Prostate gland (tissue), 2 donors: Measurements from ENCODE around the gene APBA2. TPM values are rescaled to one million over a fixed set of nuclear protein-coding genes. Genes with fewer than 3 reads are reported as not detected.

Experiments
- DNase-seq: peaks from one replicate; pipeline ENCODE4 v3.0.0-alpha.2; 2019; ENCODE audit warnings: low spot score
- H3K27ac ChIP-seq, 2 donors: fragments of 200-600 bp; sonication (generic); 2 replicates each; pipeline ENCODE4 v1.5.1; 2017 to 2019
- H3K27me3 ChIP-seq: fragments of 200-600 bp; sonication (generic); replicated peaks from 2 replicates; pipeline ENCODE4 v1.5.1; 2019; ENCODE audit not compliant: insufficient read depth
- H3K36me3 ChIP-seq, 2 donors: fragments of 200-600 bp; sonication (generic); 1 replicate in 1 of 2; 2 replicates in 1 of 2; pipeline versions ENCODE4 v1.5.1 to v1.8.1; 2017 to 2019
- H3K4me1 ChIP-seq: fragments of 200-600 bp; sonication (generic); replicated peaks from 2 replicates; pipeline ENCODE4 v1.5.1; 2019
- H3K4me3 ChIP-seq, 2 donors: fragments of 200-600 bp; sonication (generic); 2 replicates each; pipeline ENCODE4 v1.5.1; 2017 to 2019
- H3K9me3 ChIP-seq: fragments of 200-600 bp; sonication (generic); 2 replicates; pipeline ENCODE4 v1.5.1; 2017
- POLR2A ChIP-seq: fragments of 450-650 bp; IDR thresholded peaks from one replicate; pipeline ENCODE4 v1.6.1; 2016; ENCODE audit warnings: antibody characterized with exemption, mild to moderate bottlenecking
- POLR2AphosphoS5 ChIP-seq: sonication (generic); formaldehyde crosslinking; IDR thresholded peaks from one replicate; pipeline ENCODE4 v1.6.1; 2017; ENCODE audit warnings: antibody characterized with exemption
- WGBS: methylation state at CpG from one replicate; pipeline ENCODE4 v1.1.5; 2018; 5-methylcytosine and 5-hydroxymethylcytosine counted together
- intact Hi-C: fragments of 100-400 bp; cut with DNase I; formaldehyde crosslinking; loops from one replicate; pipeline ENCODE4 v1.14.2; 2022
- total RNA-seq, 2 donors: library from RNA; depleted of rRNA; stranded (reverse); fragments of >200 nt; gene quantifications; one replicate each; pipeline ENCODE4 v1.1.0, GENCODE V29; 2016
- TF ChIP-seq, protein P1 (sequence below), 4 experiments: fragments of 200-600 bp in 2 of 4; fragments of 450-650 bp in 2 of 4; sonication (generic) in 2 of 4; IDR thresholded peaks; 1 replicate in 3 of 4; 2 replicates in 1 of 4; pipeline ENCODE4 v1.5.1; 2016 to 2019; ENCODE audit warnings: antibody characterized with exemption in 4 of 4, mild to moderate bottlenecking in 2 of 4, moderate library complexity in 2 of 4

APBA2 gene
- total RNA-seq, 2 donors from 2014 or later, result 2.6 to 25.3 TPM

- H3K27me3 ChIP-seq, result no peaks in the 10 kb centered on the region
- H3K4me1 ChIP-seq, result peaks cover 4% of the 10 kb centered on the region
- H3K27ac ChIP-seq, result no peak overlapping the region
- H3K9me3 ChIP-seq, result no peaks in the 10 kb centered on the region
- intact Hi-C loops, result no loop called here
- TF ChIP-seq, protein P1, sequence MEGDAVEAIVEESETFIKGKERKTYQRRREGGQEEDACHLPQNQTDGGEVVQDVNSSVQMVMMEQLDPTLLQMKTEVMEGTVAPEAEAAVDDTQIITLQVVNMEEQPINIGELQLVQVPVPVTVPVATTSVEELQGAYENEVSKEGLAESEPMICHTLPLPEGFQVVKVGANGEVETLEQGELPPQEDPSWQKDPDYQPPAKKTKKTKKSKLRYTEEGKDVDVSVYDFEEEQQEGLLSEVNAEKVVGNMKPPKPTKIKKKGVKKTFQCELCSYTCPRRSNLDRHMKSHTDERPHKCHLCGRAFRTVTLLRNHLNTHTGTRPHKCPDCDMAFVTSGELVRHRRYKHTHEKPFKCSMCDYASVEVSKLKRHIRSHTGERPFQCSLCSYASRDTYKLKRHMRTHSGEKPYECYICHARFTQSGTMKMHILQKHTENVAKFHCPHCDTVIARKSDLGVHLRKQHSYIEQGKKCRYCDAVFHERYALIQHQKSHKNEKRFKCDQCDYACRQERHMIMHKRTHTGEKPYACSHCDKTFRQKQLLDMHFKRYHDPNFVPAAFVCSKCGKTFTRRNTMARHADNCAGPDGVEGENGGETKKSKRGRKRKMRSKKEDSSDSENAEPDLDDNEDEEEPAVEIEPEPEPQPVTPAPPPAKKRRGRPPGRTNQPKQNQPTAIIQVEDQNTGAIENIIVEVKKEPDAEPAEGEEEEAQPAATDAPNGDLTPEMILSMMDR (IDR thresholded peaks at IDR 0.05), result no peak
- TF ChIP-seq POLR2AphosphoS5, result no peak
- TF ChIP-seq POLR2A, result no peak
- 58% methylated on average over 5 of the region's 5 CpGs for WGBS
- H3K36me3 ChIP-seq, result no peaks in the 10 kb centered on the region
- H3K4me3 ChIP-seq, result no peak overlapping the region
- DNase-seq, result no peak
These were observed 200.2 kb downstream of the APBA2 start for GRCh38 chr15:29086001-29086400.

- no peak overlapping the region for H3K4me3 ChIP-seq
- intact Hi-C loops, result no loop called here
- DNase-seq, result no peak
- WGBS, result 98% methylated on average over 2 of the region's 2 CpGs
- H3K9me3 ChIP-seq, result no peaks in the 10 kb centered on the region
- no peaks in the 10 kb centered on the region for H3K27me3 ChIP-seq
- no peak overlapping the region for H3K27ac ChIP-seq
- TF ChIP-seq POLR2A, result no peak
- TF ChIP-seq POLR2AphosphoS5, result no peak
- TF ChIP-seq, protein P1 (IDR thresholded peaks at IDR 0.05), result no peak
- peaks cover 4% of the 10 kb centered on the region for H3K4me1 ChIP-seq
- no peaks in the 10 kb centered on the region for H3K36me3 ChIP-seq
These were observed 201.1 kb downstream of the APBA2 start for GRCh38 chr15:29086891-29087290.

DNA sequence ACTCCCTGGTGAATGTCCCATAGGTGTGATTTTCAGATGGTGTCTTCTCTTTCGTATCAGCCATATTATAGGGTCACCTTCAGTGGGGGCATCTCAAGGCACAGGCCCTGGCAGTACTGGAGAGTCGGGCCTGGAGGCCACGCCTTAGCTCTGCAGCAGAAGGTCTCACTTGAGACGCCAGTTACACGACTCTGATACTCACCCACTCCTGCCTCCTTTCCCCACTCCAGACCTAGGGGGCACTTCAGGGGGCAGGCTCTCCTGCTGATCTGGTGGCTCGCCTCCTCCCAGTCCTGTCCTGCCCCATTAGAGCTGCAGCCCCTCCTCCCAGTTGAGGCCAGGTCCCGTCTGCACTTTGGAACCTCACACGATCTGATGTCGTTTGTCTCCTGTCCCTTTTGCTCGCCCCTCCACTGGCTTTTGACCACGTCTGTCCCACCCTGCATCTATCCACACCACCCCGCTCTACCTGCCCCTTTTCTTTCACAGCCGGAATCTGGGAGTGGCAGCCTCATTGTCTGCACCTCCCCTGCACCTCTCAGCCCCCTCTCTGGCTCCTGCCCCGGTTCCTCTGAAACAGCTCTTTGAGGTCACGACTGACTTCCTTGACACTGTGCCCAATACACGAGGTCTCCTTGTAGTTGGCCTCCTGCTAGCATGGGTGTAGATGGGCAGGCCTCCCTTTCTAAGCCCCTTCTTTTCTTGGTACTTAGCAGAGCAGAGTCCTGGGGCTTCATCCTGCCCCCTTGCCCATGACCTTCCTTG, 201.9 kb downstream of the APBA2 start:
- no peaks in the 10 kb centered on the region for H3K9me3 ChIP-seq

GRCh38 chr15:29088666-29089065, 202.9 kb downstream of the APBA2 start:
- H3K4me1 ChIP-seq, result peaks cover under 1% of the 10 kb centered on the region
- intact Hi-C loops, result no loop called here
- H3K27ac ChIP-seq, result no peak overlapping the region
- no peak for DNase-seq
- 99% methylated on average over 5 of the region's 5 CpGs for WGBS
- no peaks in the 10 kb centered on the region for H3K9me3 ChIP-seq
- H3K36me3 ChIP-seq, result no peaks in the 10 kb centered on the region
- H3K27me3 ChIP-seq, result no peaks in the 10 kb centered on the region
- H3K4me3 ChIP-seq, result no peak overlapping the region
- no peak for TF ChIP-seq POLR2A
- TF ChIP-seq, protein P1 (IDR thresholded peaks at IDR 0.05), result no peak
- no peak for TF ChIP-seq POLR2AphosphoS5

More for the DNA sequence above, 201.9 kb downstream of the APBA2 start:
- no peak overlapping the region for H3K27ac ChIP-seq
- DNase-seq, result no peak
- no peaks in the 10 kb centered on the region for H3K36me3 ChIP-seq
- 81% methylated on average over 16 of the region's 16 CpGs for WGBS
- intact Hi-C loops, result no loop called here
- no peaks in the 10 kb centered on the region for H3K27me3 ChIP-seq
- H3K4me1 ChIP-seq, result peaks cover 4% of the 10 kb centered on the region
- TF ChIP-seq POLR2A (no peak), POLR2AphosphoS5 (no peak)
- TF ChIP-seq, protein P1 (IDR thresholded peaks at IDR 0.05), result no peak
- no peak overlapping the region for H3K4me3 ChIP-seq
